GM18907 (cell line): ENCODE results near the gene TNFRSF21.
"Not testable (repeated sequence)": the region's sequence is repeated elsewhere in the genome, so short reads cannot be mapped to it uniquely, and the experiment has no call there.

Experiments
- ATAC-seq: cut with Tn5 transposase; IDR thresholded peaks from one replicate; pipeline ENCODE4 v1.9.1; 2021; ENCODE audit warnings: mild to moderate bottlenecking, moderate library complexity; ENCODE audit not compliant: unreplicated experiment

TNFRSF21 gene

DNA sequence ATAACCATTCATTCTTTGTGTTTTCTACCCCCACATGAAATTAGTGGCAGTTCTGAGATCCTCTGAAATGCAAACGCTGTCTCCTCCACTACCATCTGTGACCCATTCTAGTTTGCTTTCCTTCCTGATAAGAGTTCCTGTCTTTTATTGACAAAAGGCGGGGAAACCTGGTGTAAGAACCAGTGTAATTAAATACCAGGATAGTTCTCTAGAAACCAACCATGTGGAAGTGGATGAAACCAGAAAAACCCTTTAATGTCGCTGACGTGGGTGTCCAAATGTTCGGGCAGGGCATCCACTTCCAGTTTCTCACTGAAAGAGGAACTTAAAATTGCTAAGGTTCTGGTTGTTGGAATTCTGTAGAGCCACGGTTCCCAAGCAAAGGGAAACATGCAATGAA, 79.1 kb downstream of the TNFRSF21 start:
- no peak for ATAC-seq

DNA sequence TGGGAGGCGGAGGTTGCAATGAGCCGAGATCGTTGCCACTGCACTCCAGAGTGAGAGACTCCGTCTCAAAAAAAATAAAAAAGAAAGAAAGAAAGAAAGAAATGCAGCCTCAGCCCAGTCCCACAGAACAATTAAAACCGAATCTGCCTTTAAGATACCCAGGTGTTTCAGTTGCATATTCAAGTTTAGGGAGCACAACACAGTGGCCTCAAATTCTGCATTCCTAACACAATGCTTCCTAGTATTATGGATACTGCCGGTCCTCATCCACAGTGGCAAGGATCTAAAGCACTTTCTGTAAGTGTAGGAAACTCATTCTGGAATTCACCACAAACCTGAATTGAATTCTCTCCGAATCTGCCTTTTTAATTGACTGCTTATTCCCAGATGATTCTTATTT, 80.5 kb downstream of the TNFRSF21 start:
- ATAC-seq = no peak

DNA sequence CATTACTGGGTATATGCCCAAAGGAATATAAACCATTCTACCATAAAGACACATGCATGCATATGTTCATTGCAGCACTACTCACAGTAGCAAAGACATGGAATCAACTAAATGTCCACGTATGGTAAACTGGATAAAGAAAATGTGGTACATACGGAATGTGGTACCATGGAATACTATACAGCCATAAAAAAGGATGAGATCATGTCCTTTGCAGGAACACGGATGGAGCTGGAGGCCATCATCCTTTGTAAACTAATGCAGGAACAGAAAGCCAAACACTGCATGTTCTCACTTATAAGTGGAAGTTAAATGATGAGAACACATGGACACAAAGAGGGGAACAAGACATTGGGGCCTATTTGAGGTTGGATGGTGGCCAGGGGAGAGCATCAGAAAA, 81.6 kb downstream of the TNFRSF21 start:
- not testable (repeated sequence) for ATAC-seq

DNA sequence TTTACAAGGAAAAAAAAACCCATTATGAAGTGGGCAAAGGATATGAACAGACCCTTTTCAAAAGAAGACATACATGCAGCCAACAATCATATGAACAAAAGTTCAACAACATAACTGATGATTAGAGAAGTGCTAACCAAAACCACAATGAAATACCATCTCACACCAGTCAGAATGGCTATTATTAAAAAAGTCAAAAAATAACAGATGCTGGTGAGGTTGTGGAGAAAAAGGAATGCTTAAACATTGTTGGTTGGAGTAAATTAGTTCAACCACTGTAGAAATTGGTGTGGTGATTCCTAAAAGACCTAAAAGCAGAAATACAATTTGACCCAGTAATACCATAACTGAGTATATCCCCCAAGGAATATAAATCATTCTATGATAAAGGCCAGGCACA, 86.5 kb downstream of the TNFRSF21 start:
- ATAC-seq = not testable (repeated sequence)

DNA sequence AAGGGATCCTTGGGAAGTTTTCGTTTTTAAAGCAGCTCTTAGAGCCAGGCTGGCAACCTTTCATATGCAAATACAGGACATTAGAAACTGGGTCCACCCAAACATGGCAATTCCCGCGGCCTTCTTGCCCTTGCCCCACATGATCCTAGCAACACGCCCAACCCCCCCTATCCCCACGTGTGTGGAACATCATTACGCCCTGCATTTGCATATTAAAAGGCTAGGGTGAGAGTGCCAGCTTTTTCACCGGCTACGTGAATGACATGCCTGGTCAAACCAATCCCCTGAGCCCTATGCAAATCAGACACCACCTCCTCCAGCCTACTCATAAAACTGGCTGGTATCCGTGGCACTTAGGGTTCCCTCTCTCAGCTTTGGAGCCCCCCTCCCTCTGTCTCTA, 88.1 kb downstream of the TNFRSF21 start:
- no peak for ATAC-seq

DNA sequence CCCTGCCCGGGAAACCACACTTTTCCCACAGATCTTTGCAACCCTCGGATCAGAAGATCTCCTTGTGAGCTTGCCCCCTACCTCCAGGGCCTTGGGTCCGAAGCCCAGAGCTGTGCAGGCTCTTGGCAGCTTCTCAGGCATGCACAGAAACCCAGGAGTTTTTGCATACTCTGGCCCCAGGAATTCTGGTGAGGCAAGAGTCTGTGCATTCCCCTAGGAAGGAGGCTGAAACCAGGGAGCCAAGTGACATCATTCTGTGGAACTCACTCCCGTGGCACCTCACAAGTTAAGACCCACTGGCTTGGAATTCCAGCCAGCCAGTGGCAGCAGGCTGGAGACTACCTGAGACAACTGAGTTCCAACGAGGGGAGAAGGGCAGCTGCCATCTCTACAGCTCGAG, 100.1 kb downstream of the TNFRSF21 start:
- ATAC-seq = no peak

DNA sequence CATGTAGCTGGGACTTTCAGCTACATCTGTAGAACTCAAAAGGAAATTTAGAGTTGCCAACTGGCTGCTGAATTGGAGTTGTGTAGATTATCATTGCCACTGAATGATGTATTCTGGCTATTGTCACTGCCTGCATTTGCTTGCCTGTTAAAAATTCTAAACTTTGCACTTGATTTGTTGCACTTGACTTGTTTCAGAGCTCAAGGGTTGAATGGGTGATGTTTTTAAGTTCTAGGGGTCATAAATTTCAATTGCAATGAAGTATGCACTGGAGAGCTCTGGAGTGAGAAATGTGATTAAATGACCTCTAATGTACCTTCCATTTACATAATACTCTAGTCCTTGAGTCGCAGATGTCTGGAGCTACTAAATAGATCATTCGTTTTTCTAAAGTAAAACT, 102.4 kb downstream of the TNFRSF21 start:
- no peak for ATAC-seq

DNA sequence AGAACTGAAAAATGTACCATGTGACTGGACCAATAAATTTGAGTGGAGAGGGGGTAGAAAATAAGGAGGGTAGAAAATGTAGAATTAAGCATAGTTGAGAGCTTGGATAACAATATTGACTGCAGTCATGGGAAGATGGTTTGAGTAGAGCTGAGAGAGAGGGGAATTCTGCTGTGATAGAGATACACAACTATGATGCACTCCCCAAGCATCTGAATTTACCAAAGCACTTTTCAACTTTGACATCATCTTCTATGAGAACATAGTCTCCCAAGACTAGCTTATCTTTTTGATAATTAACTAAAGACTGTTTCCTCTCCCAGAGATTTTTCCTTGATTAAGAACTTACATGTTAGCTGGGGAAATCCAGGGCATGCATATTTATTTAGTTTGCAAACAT, 103.1 kb downstream of the TNFRSF21 start:
- no peak for ATAC-seq

DNA sequence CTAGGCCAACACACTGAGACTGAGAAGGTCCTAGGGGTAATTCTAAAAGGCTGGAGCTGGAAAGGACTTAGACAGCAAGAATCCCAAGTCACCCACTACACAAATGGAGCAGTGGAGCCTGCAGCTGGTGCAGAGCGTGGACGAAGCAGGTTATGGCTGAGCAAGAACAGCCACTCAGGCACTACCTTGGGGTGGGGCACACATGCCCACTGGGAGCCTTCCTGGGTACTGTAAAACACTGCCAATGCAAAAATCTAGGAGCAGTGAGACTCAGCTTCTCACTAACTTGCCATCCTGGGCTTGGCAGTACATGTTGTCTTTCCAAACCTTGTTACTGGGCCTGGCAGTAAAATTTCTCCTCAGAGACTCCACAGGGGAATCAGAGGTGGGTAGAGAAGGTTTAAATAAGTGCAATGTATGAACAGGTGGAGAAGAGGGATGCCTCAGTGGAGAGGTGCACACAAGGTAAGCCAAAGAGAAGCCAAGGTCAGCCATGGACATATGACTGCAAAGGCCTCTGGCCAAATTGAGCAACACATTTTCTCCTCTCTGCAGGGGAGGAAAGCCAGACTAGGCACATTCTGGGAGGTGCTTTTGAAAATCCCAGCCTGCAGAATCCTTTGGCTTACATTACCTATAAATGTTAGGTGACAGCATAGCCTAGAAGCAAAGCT, 105.6 kb downstream of the TNFRSF21 start:
- no peak for ATAC-seq

DNA sequence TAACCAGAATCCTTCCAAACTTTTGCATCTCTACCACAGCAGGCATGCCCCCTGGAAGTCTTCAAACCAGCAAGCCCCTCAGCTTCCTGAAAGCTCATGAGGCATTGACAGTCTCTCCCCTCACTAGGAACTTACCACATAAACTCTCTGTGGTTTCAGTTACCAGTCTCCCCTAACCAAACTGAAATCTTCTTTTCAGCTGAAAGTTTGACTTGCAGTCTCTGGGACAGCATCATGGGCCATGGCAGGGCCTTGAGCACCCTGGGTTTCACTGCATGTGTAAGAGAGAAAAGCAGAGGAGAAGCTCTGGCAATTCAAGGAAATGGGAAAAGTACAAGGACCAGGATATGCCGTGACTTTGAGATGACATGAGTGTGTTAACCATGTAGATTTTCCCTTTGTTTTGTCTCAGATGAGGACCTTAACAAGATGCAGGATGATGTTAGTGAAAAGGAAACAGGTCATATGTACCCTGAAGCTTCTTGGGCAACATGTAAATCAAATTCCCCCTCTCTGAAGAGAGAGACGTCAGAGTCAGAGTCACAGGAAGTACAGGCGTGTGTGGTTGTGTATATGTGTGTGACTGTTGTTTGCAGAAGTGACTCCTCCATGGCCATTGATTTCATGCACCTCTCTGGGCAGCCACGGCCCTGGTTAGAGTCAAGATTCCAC, 106.3 kb downstream of the TNFRSF21 start:
- peak; percentile 88 for ATAC-seq

DNA sequence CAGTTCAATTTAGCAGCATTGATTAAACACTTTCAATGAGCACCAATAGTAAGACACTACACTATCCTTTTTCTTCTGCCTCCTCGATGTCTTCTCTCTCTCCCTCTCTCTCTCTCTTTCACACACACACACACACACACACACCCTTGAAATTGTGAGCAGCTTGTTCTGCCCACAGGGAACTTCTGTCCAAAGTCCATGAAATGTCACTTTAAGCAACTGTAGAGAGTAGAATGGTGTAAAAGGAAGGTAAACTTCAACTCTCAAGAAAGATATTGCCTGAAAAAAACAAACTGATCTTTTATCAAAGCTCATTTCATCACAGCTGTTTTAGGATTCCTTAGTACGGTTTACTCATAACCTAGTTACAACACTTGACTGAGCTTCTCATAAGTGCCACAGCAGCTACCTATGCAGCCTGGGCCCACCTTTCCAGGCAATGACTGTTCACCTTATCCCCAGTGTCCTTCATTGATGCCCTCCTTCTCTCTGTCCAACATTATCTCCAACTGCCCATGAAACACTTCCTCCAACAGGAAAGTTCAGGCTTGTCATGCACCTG, 107.0 kb downstream of the TNFRSF21 start:
- peak; percentile 14 for ATAC-seq

DNA sequence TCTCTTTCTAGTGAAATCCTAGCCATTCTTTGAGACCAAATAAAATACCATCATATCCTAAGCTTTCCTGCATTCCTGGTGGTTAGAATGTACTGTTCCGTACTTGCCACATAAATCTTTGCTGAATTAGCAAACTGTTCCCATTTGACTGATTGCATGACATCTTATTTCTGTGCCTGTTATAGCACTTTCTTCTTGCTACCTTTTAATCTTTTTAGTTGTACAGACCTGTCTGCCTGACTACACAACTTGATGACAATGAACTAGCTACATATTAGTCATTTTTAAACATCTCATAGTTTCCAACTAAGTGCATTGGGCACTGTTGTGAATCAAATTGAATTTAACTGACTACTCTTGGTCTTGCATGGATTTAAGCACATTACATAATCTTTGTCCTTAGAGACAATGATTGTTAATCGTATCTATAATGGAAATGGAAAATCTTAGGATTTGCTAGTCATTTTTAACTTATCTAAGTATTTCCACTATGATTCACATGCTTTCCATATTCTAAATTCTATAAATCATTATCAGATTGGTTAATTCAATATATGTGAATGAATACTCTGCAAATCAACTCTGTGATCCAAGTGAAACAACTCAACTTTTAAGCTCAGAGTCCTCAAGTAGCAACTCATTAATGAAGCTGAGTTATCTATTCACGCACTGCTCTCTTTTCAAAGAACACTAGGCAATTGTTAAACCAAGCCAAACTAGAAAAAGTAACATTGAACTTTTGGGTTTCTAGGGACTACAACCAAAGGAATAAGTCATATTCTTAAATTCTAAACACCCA, 109.0 kb downstream of the TNFRSF21 start:
- peak; percentile 31 for ATAC-seq

DNA sequence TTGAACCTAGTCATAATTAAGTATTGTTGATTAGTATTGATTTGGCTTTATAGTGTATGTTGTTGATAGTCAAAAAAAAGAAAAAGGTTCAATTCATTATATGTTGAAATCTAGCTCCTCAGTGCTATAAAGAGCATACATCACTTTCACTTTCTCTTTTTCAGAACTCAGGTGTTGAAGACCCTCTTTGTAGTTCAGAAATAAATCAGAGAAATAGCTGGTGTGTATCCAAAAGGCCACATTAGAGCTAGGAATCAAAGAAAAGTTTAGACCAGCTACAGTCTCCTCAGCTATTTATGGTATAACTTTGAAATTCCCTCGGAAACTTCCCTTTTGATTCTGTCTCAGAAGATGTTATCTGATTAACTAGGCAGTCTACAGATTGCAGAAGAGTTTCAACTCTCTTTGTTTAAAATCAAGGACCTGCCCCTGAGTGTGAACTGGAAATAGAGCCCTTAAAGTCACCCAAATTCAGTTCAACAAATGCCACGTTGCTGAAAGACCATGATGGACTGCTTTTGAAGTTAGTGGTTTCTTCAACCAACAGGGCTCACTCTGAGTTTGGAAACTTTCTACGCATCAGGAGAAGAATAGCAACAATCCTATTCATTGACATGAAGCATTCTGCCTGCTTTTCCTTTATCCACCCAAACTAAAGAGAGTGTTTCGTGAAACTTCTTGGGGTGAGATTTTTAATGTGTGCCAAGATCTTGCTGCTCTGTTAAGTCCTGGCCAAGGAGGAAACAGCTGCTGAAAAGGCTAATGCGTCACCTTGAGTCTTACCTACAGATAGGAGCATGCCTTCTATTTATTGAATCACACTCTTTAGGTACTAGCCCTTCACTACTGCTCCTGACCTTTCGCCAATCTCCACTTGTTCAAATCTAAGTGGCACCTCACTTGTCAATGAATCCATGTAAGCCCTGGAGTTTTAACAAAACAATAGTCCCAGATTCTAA, 111.7 kb downstream of the TNFRSF21 start:
- ATAC-seq = no peak

DNA sequence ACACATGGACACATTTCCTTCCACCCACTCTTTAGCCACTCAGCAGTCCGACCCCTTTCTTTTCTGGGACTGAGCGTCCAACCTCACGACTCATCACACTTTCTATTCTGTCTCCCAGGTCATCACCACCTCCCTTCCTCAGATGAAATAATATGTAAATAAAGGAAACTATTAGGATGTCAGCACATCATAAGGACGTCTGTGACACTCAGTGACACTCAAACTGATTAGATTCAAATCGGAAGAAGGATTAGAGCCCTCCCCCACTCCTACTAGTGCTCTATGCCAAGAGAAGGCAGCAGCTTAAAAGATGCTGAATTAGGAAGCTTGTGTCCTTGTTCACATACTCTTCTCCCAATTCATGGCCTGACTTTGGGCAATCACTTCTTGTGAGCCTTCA, 113.6 kb downstream of the TNFRSF21 start:
- no peak for ATAC-seq

DNA sequence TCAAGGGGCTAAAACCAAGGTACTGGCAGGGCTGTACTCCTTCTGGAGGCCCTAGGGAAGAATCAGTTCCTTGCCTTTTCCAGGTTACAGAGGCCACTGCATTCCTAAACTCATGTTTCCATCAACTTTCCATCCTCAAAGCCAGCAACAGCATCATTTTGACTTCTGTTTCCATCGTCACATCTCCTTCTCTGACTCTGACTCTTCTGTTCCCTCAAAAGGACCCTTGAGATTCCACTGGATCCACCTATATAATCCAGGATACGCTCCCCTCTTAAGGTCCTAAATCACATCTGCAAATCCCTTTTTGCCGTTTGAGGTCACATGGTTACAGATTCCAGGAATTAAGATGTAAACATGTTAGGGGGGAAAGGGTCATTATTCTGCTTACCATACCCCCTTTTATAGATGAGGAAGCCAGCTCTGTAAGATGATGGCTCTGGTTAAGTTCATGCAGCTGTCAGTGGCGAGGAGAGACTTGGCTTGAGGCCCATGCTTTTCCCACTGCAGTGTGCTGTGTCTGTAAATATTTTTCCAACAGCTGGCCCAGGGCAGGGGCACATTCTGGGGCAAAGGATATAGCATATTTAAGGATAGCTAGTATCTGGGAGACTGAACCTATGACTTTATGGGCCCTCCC, 114.6 kb downstream of the TNFRSF21 start:
- ATAC-seq = no peak

DNA sequence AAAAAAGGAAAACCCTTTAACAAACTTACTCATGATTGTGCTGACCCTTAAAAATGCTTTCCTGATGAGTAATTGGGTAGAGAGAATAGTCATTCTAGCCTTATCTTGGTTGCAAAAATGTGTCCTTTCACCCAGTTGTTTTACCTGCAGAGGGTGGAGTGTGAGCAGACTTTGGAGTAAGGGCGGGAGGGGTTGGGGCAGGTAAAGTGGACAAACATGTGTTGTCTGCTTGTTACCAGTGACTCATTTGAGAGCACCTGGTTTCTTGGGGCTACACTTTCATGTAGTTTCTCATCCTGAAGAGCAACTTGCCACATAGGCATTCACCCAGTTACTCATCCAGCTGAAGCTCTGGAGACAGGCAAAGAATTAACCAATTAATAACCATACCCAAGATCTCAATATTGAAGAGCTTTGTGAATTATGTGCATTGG, 121.1 kb downstream of the TNFRSF21 start:
- no peak for ATAC-seq

DNA sequence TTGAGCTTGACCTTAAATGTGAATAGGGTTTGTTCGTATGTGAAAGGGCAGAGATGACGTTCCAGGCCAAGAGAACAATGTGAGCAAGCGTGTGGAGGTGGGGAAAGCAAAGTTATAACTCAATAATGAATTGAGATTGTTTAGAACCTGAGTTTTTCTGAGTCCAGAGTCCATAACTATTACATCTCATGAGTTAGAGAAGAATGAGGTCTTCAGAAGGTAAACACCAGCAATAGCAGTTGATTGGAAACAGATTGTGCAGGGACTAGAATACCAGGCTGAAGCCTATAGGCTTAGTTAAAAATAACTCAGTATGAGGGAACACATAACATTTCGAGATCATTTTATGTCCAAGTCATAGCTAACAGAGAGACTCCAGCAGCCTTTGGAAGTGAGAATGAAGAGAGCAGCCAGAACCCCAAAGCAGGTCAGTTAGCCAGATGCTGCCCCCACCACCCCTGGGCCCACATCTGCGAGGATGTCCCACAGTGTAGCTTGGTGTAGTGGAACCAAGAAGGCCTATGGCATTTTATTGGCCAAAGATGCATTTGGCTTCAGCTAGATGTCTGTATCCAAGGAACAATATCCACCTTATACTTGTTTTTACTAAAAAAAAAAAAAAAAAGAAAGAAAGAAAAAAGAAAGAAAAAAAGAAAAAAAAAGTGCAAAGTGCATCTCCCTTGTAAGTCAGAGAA, 121.7 kb downstream of the TNFRSF21 start:
- ATAC-seq = no peak

DNA sequence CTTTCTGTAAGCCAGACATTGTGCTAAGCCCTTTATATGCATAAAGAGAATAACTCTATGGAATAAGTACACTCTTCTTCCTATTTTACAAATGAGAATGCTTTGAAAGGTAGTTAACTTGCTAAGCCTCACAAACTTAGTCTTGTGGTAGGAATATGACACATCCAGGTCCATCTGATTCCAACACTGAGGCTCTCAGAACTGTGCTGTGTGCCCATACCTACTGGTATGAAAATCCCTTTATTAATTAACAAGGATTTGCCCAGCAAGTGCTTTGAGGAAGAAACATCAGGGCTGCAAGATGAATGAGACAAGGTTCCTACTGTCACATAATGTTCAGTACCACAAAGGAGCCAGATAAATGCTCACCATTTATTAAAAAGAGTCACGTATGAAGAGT, 122.6 kb downstream of the TNFRSF21 start:
- ATAC-seq = no peak

DNA sequence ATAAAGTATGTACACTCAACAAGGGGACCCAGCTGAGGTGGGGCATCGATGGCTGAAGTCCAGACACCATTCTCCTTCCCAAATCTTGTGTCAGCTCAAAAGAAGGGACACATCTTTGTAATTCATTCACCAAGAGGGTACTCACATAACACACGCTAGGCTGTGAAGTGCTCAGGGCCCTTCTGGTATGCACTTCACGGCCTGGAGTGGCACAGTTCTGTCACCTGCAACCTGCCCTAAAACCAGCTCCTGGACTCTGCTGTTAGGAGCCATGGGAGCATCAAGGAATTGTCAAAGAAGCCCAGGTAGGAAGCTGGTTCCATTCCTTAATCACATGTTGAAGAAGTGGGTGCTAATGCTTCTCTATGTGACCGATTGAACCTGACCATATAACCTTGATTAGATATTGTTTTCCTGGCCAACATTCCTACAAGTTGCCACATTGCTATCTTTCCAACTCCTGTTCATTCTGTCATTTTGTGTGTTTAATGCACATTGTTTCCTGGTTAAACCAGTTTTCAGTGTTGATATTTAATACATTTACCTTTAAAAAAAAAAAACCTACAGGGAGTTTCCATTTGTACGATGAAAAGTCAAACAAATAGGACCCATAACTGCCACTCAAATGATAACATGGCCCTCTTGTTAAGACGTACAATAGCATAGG, 127.3 kb downstream of the TNFRSF21 start:
- ATAC-seq = no peak
